ENCODE measurements around the gene CD55.

The CD55 gene

GRCh38 chr1:207366022-207366421 is 44.5 kb downstream of the CD55 start:
- no peak for TF ChIP-seq CTCF (IDR thresholded peaks at IDR 0.05; ENCODE audit: control extremely low read depth, extremely low read depth, low read depth, missing control alignments)
- DNase-seq (ENCODE audit: extremely low spot score): no peak
- ChIA-PET CTCF (interaction anchor here (1.2 to 1.4 kb wide), 3 partner anchors 9 to 40 kb away, joined by 3 to 4 read pairs (median 3); no protein-coding TSS in a partner anchor), POLR2A (no interaction called here)

GRCh38 chr1:207388721-207389120 is 67.2 kb downstream of the CD55 start:
- CTCF ChIA-PET: interaction anchor here (1.0 to 1.8 kb wide), 2 partner anchors 11 kb away, joined by 3 to 6 read pairs; no protein-coding TSS in a partner anchor
- POLR2A ChIA-PET: no interaction called here
- TF ChIP-seq CTCF (IDR thresholded peaks at IDR 0.05; ENCODE audit: control extremely low read depth, extremely low read depth, low read depth, missing control alignments): no peak
- DNase-seq (ENCODE audit: extremely low spot score): no peak

- ChIA-PET CTCF (interaction anchor here (0.7 to 2.4 kb wide), 5 partner anchors 9 to 35 kb away, joined by 3 to 6 read pairs (median 3); no protein-coding TSS in a partner anchor), POLR2A (no interaction called here)
- DNase-seq (ENCODE audit: extremely low spot score): no peak
- TF ChIP-seq CTCF (IDR thresholded peaks at IDR 0.05; ENCODE audit: control extremely low read depth, extremely low read depth, low read depth, missing control alignments): no peak
Observed at GRCh38 chr1:207389728-207390464, 68.4 kb downstream of the CD55 start.

- no peak for DNase-seq (ENCODE audit: extremely low spot score)
- CTCF ChIA-PET: interaction anchor here (2.7 kb wide), 1 partner anchor 12 kb away, joined by 15 read pairs; no protein-coding TSS in a partner anchor
- POLR2A ChIA-PET: no interaction called here
- TF ChIP-seq CTCF (IDR thresholded peaks at IDR 0.05; ENCODE audit: control extremely low read depth, extremely low read depth, low read depth, missing control alignments): no peak
Observed at GRCh38 chr1:207393610-207394009, 72.1 kb downstream of the CD55 start.

GRCh38 chr1:207396168-207396746 is 74.8 kb downstream of the CD55 start:
- TF ChIP-seq CTCF (IDR thresholded peaks at IDR 0.05; ENCODE audit: control extremely low read depth, extremely low read depth, low read depth, missing control alignments): no peak
- no peak for DNase-seq (ENCODE audit: extremely low spot score)
- CTCF ChIA-PET: interaction anchor here (1.6 kb wide), 1 partner anchor 9 kb away, joined by 10 read pairs; no protein-coding TSS in a partner anchor
- POLR2A ChIA-PET: interaction anchor here (0.6 kb wide), 1 partner anchor 401 kb away, joined by 6 read pairs; no protein-coding TSS in a partner anchor

- no peak for DNase-seq (ENCODE audit: extremely low spot score)
- ChIA-PET POLR2A (no interaction called here), CTCF (interaction anchor here (1.1 to 1.6 kb wide), 2 partner anchors 8 to 46 kb away, joined by 3 to 10 read pairs; no protein-coding TSS in a partner anchor)
- TF ChIP-seq CTCF (IDR thresholded peaks at IDR 0.05; ENCODE audit: control extremely low read depth, extremely low read depth, low read depth, missing control alignments): no peak
Observed at GRCh38 chr1:207397525-207397926, 76.0 kb downstream of the CD55 start.
